PC-9 (cell line): ENCODE measurements around the gene TBX21. TPM values are rescaled to one million over a fixed set of nuclear protein-coding genes. Genes with fewer than 3 reads are reported as not detected.

ENCODE experiments used
- BruUV-seq: library from RNA; stranded (reverse); fragments of 400-500 nt; replicated peaks from 2 replicates; lab custom pipeline; 2021; lab: Mats Ljungman, UMichigan
- CTCF ChIA-PET: fragments of 300-600 bp; sonication (Branson Sonifier 250); formaldehyde crosslinking; loops from one replicate; lab custom pipeline; 2022; ENCODE audit warnings: antibody characterized with exemption; lab: Charles Lee
- POLR2A ChIA-PET: fragments of 300-600 bp; sonication (Branson Sonifier 250); formaldehyde crosslinking; loops from one replicate; lab custom pipeline; 2022; ENCODE audit warnings: antibody characterized with exemption; ENCODE audit not compliant: unreplicated experiment; lab: Charles Lee
- DNase-seq, 2 experiments: peaks; one replicate each; pipeline versions ENCODE4 v3.0.0 to v3.0.0-alpha.2; 2015 to 2022; ENCODE audit warnings: mixed read lengths in 1 of 2
- H2AFZ ChIP-seq: fragments of 200-600 bp; sonication (generic); 2 replicates; pipeline ENCODE4 v1.8.1; 2017; ENCODE audit warnings: antibody characterized with exemption
- H3F3A ChIP-seq: fragments of 200-600 bp; sonication (generic); 2 replicates; pipeline ENCODE4 v1.8.1; 2017; ENCODE audit warnings: antibody characterized with exemption, mild to moderate bottlenecking, low read depth; ENCODE audit not compliant: insufficient read depth
- H3K27ac ChIP-seq: fragments of 200-600 bp; sonication (generic); 2 replicates; pipeline ENCODE4 v1.6.1; 2016; ENCODE audit warnings: mixed run types
- H3K27me3 ChIP-seq: fragments of 200-600 bp; sonication (generic); 2 replicates; pipeline ENCODE4 v1.6.1; 2016; ENCODE audit warnings: low read depth, mixed run types; ENCODE audit not compliant: insufficient read depth
- H3K36me3 ChIP-seq: fragments of 200-600 bp; sonication (generic); 2 replicates; pipeline ENCODE4 v1.6.1; 2016; ENCODE audit warnings: low read depth, mixed run types
- H3K4me1 ChIP-seq: fragments of 200-600 bp; sonication (generic); replicated peaks from 2 replicates; pipeline ENCODE4 v1.6.1; 2016; ENCODE audit warnings: mixed run types; ENCODE audit not compliant: insufficient read depth
- H3K4me2 ChIP-seq: fragments of 200-600 bp; sonication (generic); 2 replicates; pipeline ENCODE4 v1.6.1; 2017; ENCODE audit warnings: mixed run types
- H3K4me3 ChIP-seq: fragments of 200-600 bp; sonication (generic); 2 replicates; pipeline ENCODE4 v1.6.1; 2016; ENCODE audit warnings: mixed run types
- H3K79me2 ChIP-seq: fragments of 200-600 bp; sonication (generic); 2 replicates; pipeline ENCODE4 v1.6.1; 2017; ENCODE audit warnings: low read depth, mixed run types
- H3K9me2 ChIP-seq: fragments of 200-600 bp; sonication (generic); 2 replicates; pipeline ENCODE4 v1.8.1; 2017; ENCODE audit warnings: mild to moderate bottlenecking; ENCODE audit not compliant: insufficient read depth
- H3K9me3 ChIP-seq: fragments of 200-600 bp; sonication (generic); 2 replicates; pipeline ENCODE4 v1.8.1; 2016; ENCODE audit warnings: low read depth; ENCODE audit not compliant: insufficient read depth
- H4K20me1 ChIP-seq: fragments of 200-600 bp; sonication (generic); 2 replicates; pipeline ENCODE4 v1.8.1; 2017; ENCODE audit not compliant: insufficient read depth
- CTCF ChIP-seq: fragments of 200-600 bp; sonication (generic); conservative IDR thresholded peaks from 2 replicates; pipeline ENCODE4 v1.6.1; 2017; ENCODE audit warnings: mixed run types, antibody characterized with exemption, mild to moderate bottlenecking, moderate library complexity
- EZH2 ChIP-seq: fragments of 200-600 bp; sonication (generic); IDR thresholded peaks from 2 replicates; pipeline ENCODE4 v1.8.0; 2017; ENCODE audit warnings: antibody characterized with exemption, low read depth
- intact Hi-C: fragments of 100-400 bp; cut with micrococcal nuclease; formaldehyde crosslinking; loops from one replicate; pipeline ENCODE4 v1.10.0; 2022; ENCODE audit not compliant: unreplicated experiment
- total RNA-seq: library from RNA; stranded (reverse); gene quantifications from 2 replicates; pipeline ENCODE4 v1.2.3, GENCODE V29; 2021

Gene TBX21
- total RNA-seq, 1 experiment from 2014 or later, result not detected

GRCh38 chr17:47707056-47707804, 25.8 kb upstream of the TBX21 start:
- H3K9me3 ChIP-seq, result no peaks in the 10 kb centered on the region
- no TSS peak for BruUV-seq
- peaks cover 6% of the 10 kb centered on the region; the same call in 1 of the 2 replicates for H3K27me3 ChIP-seq
- no peaks in the 10 kb centered on the region for H3K9me2 ChIP-seq
- H2AFZ ChIP-seq, result no peak overlapping the region
- H3K36me3 ChIP-seq, result no peaks in the 10 kb centered on the region
- intact Hi-C loops, result no loop called here
- TF ChIP-seq EZH2 (no peak), CTCF (no peak)
- POLR2A ChIA-PET, result no interaction called here
- no peaks in the 10 kb centered on the region; the same call in 1 of the 2 replicates for H4K20me1 ChIP-seq
- CTCF ChIA-PET, result no interaction called here
- H3K27ac ChIP-seq, result no peak overlapping the region
- H3K4me1 ChIP-seq, result no peaks in the 10 kb centered on the region
- no peak for DNase-seq
- no peaks in the 10 kb centered on the region for H3K79me2 ChIP-seq
- H3K4me3 ChIP-seq, result no peak overlapping the region
- no peaks in the 10 kb centered on the region for H3F3A ChIP-seq
- H3K4me2 ChIP-seq, result no peak overlapping the region

GRCh38 chr17:47707884-47708283, 25.2 kb upstream of the TBX21 start:
- ChIA-PET POLR2A (no interaction called here), CTCF (no interaction called here)
- H3K27ac ChIP-seq, result no peak overlapping the region
- H3K36me3 ChIP-seq, result no peaks in the 10 kb centered on the region
- no peaks in the 10 kb centered on the region for H3F3A ChIP-seq
- H3K4me2 ChIP-seq, result no peak overlapping the region
- H3K4me3 ChIP-seq, result no peak overlapping the region
- H3K4me1 ChIP-seq, result no peaks in the 10 kb centered on the region
- no peak for TF ChIP-seq EZH2
- TF ChIP-seq CTCF, result no peak
- BruUV-seq, result no TSS peak
- intact Hi-C loops, result no loop called here
- DNase-seq, result no peak
- H2AFZ ChIP-seq, result no peak overlapping the region
- H3K27me3 ChIP-seq, result peaks cover 13% of the 10 kb centered on the region
- no peaks in the 10 kb centered on the region for H3K9me2 ChIP-seq
- H4K20me1 ChIP-seq, result no peaks in the 10 kb centered on the region; the same call in 1 of the 2 replicates
- no peaks in the 10 kb centered on the region for H3K79me2 ChIP-seq
- no peaks in the 10 kb centered on the region for H3K9me3 ChIP-seq

GRCh38 chr17:47708312-47708863, 24.6 kb upstream of the TBX21 start:
- Histone ChIP-seq H3K4me2 (no peak overlapping the region), H3K9me2 (no peaks in the 10 kb centered on the region), H3K4me1 (no peaks in the 10 kb centered on the region), H3K9me3 (no peaks in the 10 kb centered on the region), H3K27ac (no peak overlapping the region), H3K27me3 (peaks cover 18% of the 10 kb centered on the region), H3K79me2 (no peaks in the 10 kb centered on the region), H2AFZ (no peak overlapping the region), H3K4me3 (no peak overlapping the region), H3K36me3 (no peaks in the 10 kb centered on the region), H4K20me1 (no peaks in the 10 kb centered on the region; the same call in 1 of the 2 replicates), H3F3A (no peaks in the 10 kb centered on the region)
- POLR2A ChIA-PET, result no interaction called here
- BruUV-seq, result no TSS peak
- no peak for DNase-seq
- intact Hi-C loops, result no loop called here
- CTCF ChIA-PET, result no interaction called here
- TF ChIP-seq CTCF (no peak), EZH2 (no peak)
